Osteoblast (primary cell): Measurements from ENCODE around the gene ADCY4. TPM values are rescaled to one million over a fixed set of nuclear protein-coding genes. Genes with fewer than 3 reads are reported as not detected.
A peak's percentile ranks its signal among the peaks of the same experiment; 100 is the strongest.

ENCODE experiments used
- DNase-seq: peaks from one replicate; pipeline ENCODE4 v3.0.0; 2011; ENCODE audit warnings: low spot score, mixed read lengths; ENCODE audit not compliant: insufficient read length; ENCODE audit errors: missing footprints
- H2AFZ ChIP-seq: 2 replicates; pipeline ENCODE4 v1.6.0; 2011; ENCODE audit warnings: mild to moderate bottlenecking, low read length
- H3K27ac ChIP-seq: 2 replicates; pipeline ENCODE4 v1.5.1; 2011; ENCODE audit warnings: mild to moderate bottlenecking, low read depth, low read length, moderate library complexity
- H3K27me3 ChIP-seq: 2 replicates; pipeline ENCODE4 v1.6.0; 2012; ENCODE audit warnings: mild to moderate bottlenecking, control low read depth, inconsistent platforms, low read length, moderate library complexity; ENCODE audit not compliant: insufficient read depth
- H3K36me3 ChIP-seq: 2 replicates; pipeline ENCODE4 v1.5.1; 2011; ENCODE audit warnings: mild to moderate bottlenecking, low read length, control low read depth, moderate library complexity; ENCODE audit not compliant: insufficient read depth
- H3K4me1 ChIP-seq: 2 replicates; pipeline ENCODE4 v1.5.1; 2011; ENCODE audit warnings: mild to moderate bottlenecking, low read length, control low read depth, moderate library complexity; ENCODE audit not compliant: insufficient read depth
- H3K4me2 ChIP-seq: 2 replicates; pipeline ENCODE4 v1.6.0; 2011; ENCODE audit warnings: mild to moderate bottlenecking, low read length; ENCODE audit not compliant: insufficient read depth
- H3K4me3 ChIP-seq: fragments of 200-600 bp; sonication (generic); 3 replicates; pipeline ENCODE4 v1.5.1; 2012; ENCODE audit warnings: mild to moderate bottlenecking, low read length, inconsistent platforms; ENCODE audit not compliant: insufficient read depth
- H3K79me2 ChIP-seq: 2 replicates; pipeline ENCODE4 v1.6.0; 2012; ENCODE audit warnings: mild to moderate bottlenecking, low read length, control low read depth, inconsistent platforms; ENCODE audit not compliant: insufficient read depth
- H3K9me3 ChIP-seq: 2 replicates; pipeline ENCODE4 v1.5.1; 2011; ENCODE audit warnings: low read depth, low read length, control low read depth
- H4K20me1 ChIP-seq: 2 replicates; pipeline ENCODE4 v1.6.0; 2012; ENCODE audit warnings: mild to moderate bottlenecking, low read length, control low read depth; ENCODE audit not compliant: insufficient read depth
- total RNA-seq: library from RNA; depleted of rRNA; stranded (reverse); fragments of >200 nt; gene quantifications from 2 replicates; pipeline ENCODE4 v1.2.3, GENCODE V29; 2012
- TF ChIP-seq, protein P1 (sequence below): IDR thresholded peaks from 2 replicates; pipeline ENCODE4 v1.5.1; 2011; ENCODE audit warnings: mild to moderate bottlenecking, low read depth, low read length, moderate library complexity; ENCODE audit errors: extremely low read depth

Gene ADCY4
- total RNA-seq, 1 donor = 18.8 TPM

DNA sequence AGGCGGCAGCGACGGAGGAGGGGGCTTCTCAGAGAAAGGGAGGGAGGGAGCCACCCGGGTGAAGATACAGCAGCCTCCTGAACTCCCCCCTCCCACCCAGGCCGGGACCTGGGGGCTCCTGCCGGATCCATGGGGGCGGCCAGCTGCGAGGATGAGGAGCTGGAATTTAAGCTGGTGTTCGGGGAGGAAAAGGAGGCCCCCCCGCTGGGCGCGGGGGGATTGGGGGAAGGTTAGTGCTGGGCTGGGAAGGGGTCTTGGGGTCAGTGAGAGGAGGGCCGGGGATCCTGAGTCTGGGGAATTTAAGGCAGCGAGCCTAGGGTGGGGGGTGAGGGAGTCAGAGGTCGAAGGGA lies 33.3 kb upstream of the ADCY4 start:
- peak overlapping the region; percentile 95 for H3K4me2 ChIP-seq
- H3K4me1 ChIP-seq = peaks cover 70% of the 10 kb centered on the region
- H2AFZ ChIP-seq = no peak overlapping the region

DNA sequence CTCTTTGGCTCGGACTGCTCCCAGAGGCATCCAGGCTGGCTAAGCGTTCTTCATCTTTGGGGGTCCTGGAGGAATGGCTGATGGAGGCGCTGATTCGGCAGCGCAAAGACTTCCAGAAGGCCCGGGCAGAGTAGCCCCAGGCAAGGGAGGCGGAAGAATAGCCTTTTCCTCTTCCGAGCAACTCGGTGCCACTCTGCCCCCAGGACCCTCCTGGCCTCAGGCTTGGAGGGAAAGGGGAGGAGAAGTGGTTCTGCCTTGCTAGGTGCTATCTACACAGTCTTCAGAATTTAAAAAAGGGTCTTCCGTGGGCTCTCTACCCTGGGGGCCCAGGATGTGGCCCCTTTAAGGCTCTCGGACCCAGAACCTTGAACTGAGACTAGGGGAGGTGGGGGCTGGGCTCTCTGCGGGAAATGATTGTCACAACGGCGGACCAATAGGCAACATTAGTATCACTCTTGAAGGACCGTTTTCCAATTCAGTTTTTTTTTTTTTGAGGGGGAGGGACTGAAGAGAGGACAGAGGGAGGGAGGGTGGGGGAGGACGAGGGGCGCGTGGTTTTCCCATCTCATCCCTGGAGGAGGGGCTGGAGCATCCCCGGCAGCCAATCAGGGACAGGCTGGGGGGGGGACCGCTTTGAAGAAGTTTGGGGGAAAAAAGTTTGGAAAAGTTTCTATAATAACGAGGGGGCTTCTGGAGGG lies 32.8 kb upstream of the ADCY4 start, which contains the start of gene NFATC4:
Gene NFATC4 (plus strand): TSS at position 671 of the 698 bp plus-strand sequence. CDS start 157 bp downstream, outside the sequence.
- Histone ChIP-seq H3K4me1 (peaks cover 70% of the 10 kb centered on the region), H3K79me2 (peaks cover 37% of the 10 kb centered on the region), H4K20me1 (peaks cover 22% of the 10 kb centered on the region), H3K27me3 (no peaks in the 10 kb centered on the region), H3K9me3 (no peaks in the 10 kb centered on the region), H2AFZ (peak within 1 kb of the TSS; percentile 96), H3K36me3 (peaks cover 28% of the 10 kb centered on the region), H3K4me2 (peak within 1 kb of the TSS; percentile 95), H3K27ac (peak within 1 kb of the TSS; percentile 99), H3K4me3 (peak within 1 kb of the TSS; percentile 90)
- TF ChIP-seq, protein P1, sequence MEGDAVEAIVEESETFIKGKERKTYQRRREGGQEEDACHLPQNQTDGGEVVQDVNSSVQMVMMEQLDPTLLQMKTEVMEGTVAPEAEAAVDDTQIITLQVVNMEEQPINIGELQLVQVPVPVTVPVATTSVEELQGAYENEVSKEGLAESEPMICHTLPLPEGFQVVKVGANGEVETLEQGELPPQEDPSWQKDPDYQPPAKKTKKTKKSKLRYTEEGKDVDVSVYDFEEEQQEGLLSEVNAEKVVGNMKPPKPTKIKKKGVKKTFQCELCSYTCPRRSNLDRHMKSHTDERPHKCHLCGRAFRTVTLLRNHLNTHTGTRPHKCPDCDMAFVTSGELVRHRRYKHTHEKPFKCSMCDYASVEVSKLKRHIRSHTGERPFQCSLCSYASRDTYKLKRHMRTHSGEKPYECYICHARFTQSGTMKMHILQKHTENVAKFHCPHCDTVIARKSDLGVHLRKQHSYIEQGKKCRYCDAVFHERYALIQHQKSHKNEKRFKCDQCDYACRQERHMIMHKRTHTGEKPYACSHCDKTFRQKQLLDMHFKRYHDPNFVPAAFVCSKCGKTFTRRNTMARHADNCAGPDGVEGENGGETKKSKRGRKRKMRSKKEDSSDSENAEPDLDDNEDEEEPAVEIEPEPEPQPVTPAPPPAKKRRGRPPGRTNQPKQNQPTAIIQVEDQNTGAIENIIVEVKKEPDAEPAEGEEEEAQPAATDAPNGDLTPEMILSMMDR = no peak
- peak; percentile 97 for DNase-seq

More for the DNA sequence above, 33.3 kb upstream of the ADCY4 start:
- DNase-seq = peak; percentile 87
- H4K20me1 ChIP-seq = peaks cover 26% of the 10 kb centered on the region
- no peaks in the 10 kb centered on the region for H3K27me3 ChIP-seq
- H3K36me3 ChIP-seq = peaks cover 33% of the 10 kb centered on the region
- TF ChIP-seq, protein P1 = no peak
- H3K27ac ChIP-seq = peak overlapping the region; percentile 94
- peak overlapping the region; percentile 90 for H3K4me3 ChIP-seq
- H3K79me2 ChIP-seq = peaks cover 40% of the 10 kb centered on the region
- no peaks in the 10 kb centered on the region for H3K9me3 ChIP-seq

- Histone ChIP-seq H2AFZ (peak overlapping the region; percentile 96), H3K9me3 (no peaks in the 10 kb centered on the region), H3K4me3 (peak overlapping the region; percentile 90), H3K79me2 (peaks cover 33% of the 10 kb centered on the region), H3K27me3 (no peaks in the 10 kb centered on the region), H3K4me1 (peaks cover 69% of the 10 kb centered on the region), H3K36me3 (peaks cover 20% of the 10 kb centered on the region), H3K27ac (peak overlapping the region; percentile 99), H4K20me1 (peaks cover 17% of the 10 kb centered on the region), H3K4me2 (peak overlapping the region; percentile 95)
- TF ChIP-seq, protein P1 = no peak
- peak; percentile 97 for DNase-seq
These were observed 32.0 kb upstream of the ADCY4 start for GRCh38 chr14:24366721-24367513.

- Histone ChIP-seq H3K27ac (peak overlapping the region; percentile 99), H3K36me3 (peaks cover 17% of the 10 kb centered on the region), H3K4me1 (peaks cover 70% of the 10 kb centered on the region), H3K4me3 (peak overlapping the region; percentile 90), H2AFZ (no peak overlapping the region), H3K27me3 (no peaks in the 10 kb centered on the region), H3K9me3 (no peaks in the 10 kb centered on the region), H3K79me2 (peaks cover 31% of the 10 kb centered on the region), H4K20me1 (peaks cover 15% of the 10 kb centered on the region), H3K4me2 (peak overlapping the region; percentile 95)
- no peak for DNase-seq
- TF ChIP-seq, protein P1 = no peak
These were observed 31.5 kb upstream of the ADCY4 start for GRCh38 chr14:24366413-24366720.
